HG02943 (cell line): ENCODE results near the gene FAM76B.

Source experiments
- ATAC-seq: cut with Tn5 transposase; IDR thresholded peaks from one replicate; pipeline ENCODE4 v1.9.1; 2021; ENCODE audit warnings: mild to moderate bottlenecking, low read depth, moderate library complexity; ENCODE audit not compliant: unreplicated experiment

Gene FAM76B

GRCh38 chr11:95734009-95734572, 55.5 kb downstream of the FAM76B start:
- ATAC-seq = no peak

- ATAC-seq = no peak
These were observed 56.5 kb downstream of the FAM76B start for GRCh38 chr11:95732930-95733602.

- ATAC-seq = no peak
These were observed 60.1 kb downstream of the FAM76B start for GRCh38 chr11:95729462-95729861.

GRCh38 chr11:95728790-95729189, 60.8 kb downstream of the FAM76B start:
- no peak for ATAC-seq

- ATAC-seq = no peak
These were observed 61.5 kb downstream of the FAM76B start for GRCh38 chr11:95728094-95728493.

GRCh38 chr11:95727620-95728019, 62.0 kb downstream of the FAM76B start:
- ATAC-seq = no peak

- no peak for ATAC-seq
These were observed 62.5 kb downstream of the FAM76B start for GRCh38 chr11:95727111-95727510.

GRCh38 chr11:95725196-95725595, 64.4 kb downstream of the FAM76B start:
- no peak for ATAC-seq

- no peak for ATAC-seq
These were observed 66.1 kb downstream of the FAM76B start for GRCh38 chr11:95723361-95723942.

GRCh38 chr11:95720195-95720594, 69.4 kb downstream of the FAM76B start:
- ATAC-seq = no peak
